H9 (cell line): ENCODE data around the gene CC2D2A. TPM values are rescaled to one million over a fixed set of nuclear protein-coding genes. Genes with fewer than 3 reads are reported as not detected.

Experiments used
- DNase-seq: peaks from one replicate; pipeline ENCODE4 v3.0.0-alpha.2; 2017
- H2AFZ ChIP-seq: one replicate; pipeline ENCODE4 v1.6.1; 2013; ENCODE audit warnings: mild to moderate bottlenecking, low read length, control low read depth, moderate library complexity
- H2AK5ac ChIP-seq: 2 replicates; pipeline ENCODE4 v1.6.1; 2013; ENCODE audit warnings: low read length, control low read depth, mixed read lengths; ENCODE audit not compliant: insufficient read length
- H2BK120ac ChIP-seq: one replicate; pipeline ENCODE4 v1.6.1; 2013; ENCODE audit warnings: low read depth, mild to moderate bottlenecking, low read length, control low read depth, inconsistent platforms; ENCODE audit not compliant: poor library complexity, severe bottlenecking
- H2BK12ac ChIP-seq: 2 replicates; pipeline ENCODE4 v1.6.1; 2013; ENCODE audit warnings: low read length, control low read depth, mixed read lengths, low read depth; ENCODE audit not compliant: insufficient read length
- H2BK15ac ChIP-seq: 2 replicates; pipeline ENCODE4 v1.6.1; 2013; ENCODE audit warnings: low read depth, low read length, control low read depth
- H2BK20ac ChIP-seq: one replicate; pipeline ENCODE4 v1.6.1; 2013; ENCODE audit warnings: low read depth, mild to moderate bottlenecking, low read length, control low read depth, inconsistent platforms; ENCODE audit not compliant: poor library complexity, severe bottlenecking
- H2BK5ac ChIP-seq: 2 replicates; pipeline ENCODE4 v1.6.1; 2013; ENCODE audit warnings: low read length, control low read depth, mixed read lengths; ENCODE audit not compliant: insufficient read length
- H3K14ac ChIP-seq: 2 replicates; pipeline ENCODE4 v1.6.1; 2013; ENCODE audit warnings: low read length, control low read depth; ENCODE audit not compliant: insufficient read depth
- H3K18ac ChIP-seq: 2 replicates; pipeline ENCODE4 v1.6.1; 2013; ENCODE audit warnings: low read depth, mild to moderate bottlenecking, mixed read lengths, low read length, control low read depth; ENCODE audit not compliant: insufficient read length
- H3K23ac ChIP-seq: 2 replicates; pipeline ENCODE4 v1.6.1; 2013; ENCODE audit warnings: low read length, control low read depth, mixed read lengths, low read depth; ENCODE audit not compliant: insufficient read length
- H3K23me2 ChIP-seq: 2 replicates; pipeline ENCODE4 v1.6.1; 2013; ENCODE audit warnings: low read depth, mild to moderate bottlenecking, mixed read lengths, low read length, control low read depth; ENCODE audit not compliant: insufficient read length, poor library complexity, severe bottlenecking
- H3K27ac ChIP-seq: 2 replicates; pipeline ENCODE4 v1.5.1; 2013; ENCODE audit warnings: low read length, control low read depth, mixed read lengths, low read depth; ENCODE audit not compliant: insufficient read length
- H3K27me3 ChIP-seq: 2 replicates; pipeline ENCODE4 v1.6.1; 2013; ENCODE audit warnings: low read length, control low read depth, inconsistent platforms; ENCODE audit not compliant: insufficient read depth
- H3K4ac ChIP-seq: 2 replicates; pipeline ENCODE4 v1.6.1; 2013; ENCODE audit warnings: low read depth, mild to moderate bottlenecking, control low read depth, inconsistent platforms, low read length, moderate library complexity
- H3K4me1 ChIP-seq: 2 replicates; pipeline ENCODE4 v1.6.1; 2013; ENCODE audit warnings: low read length, control low read depth, inconsistent platforms; ENCODE audit not compliant: insufficient read depth
- H3K4me2 ChIP-seq: 2 replicates; pipeline ENCODE4 v1.6.1; 2013; ENCODE audit warnings: low read length, control low read depth, mixed read lengths; ENCODE audit not compliant: insufficient read length, insufficient read depth
- H3K56ac ChIP-seq: 2 replicates; pipeline ENCODE4 v1.6.1; 2013; ENCODE audit warnings: low read depth, mild to moderate bottlenecking, mixed read lengths, low read length, control low read depth; ENCODE audit not compliant: insufficient read length
- H3K79me1 ChIP-seq: 2 replicates; pipeline ENCODE4 v1.6.1; 2013; ENCODE audit warnings: low read depth, mild to moderate bottlenecking, moderate library complexity, low read length, control low read depth, inconsistent platforms; ENCODE audit not compliant: insufficient read depth, poor library complexity, severe bottlenecking
- H3K79me2 ChIP-seq: 2 replicates; pipeline ENCODE4 v1.6.1; 2013; ENCODE audit warnings: low read length, control low read depth, inconsistent platforms; ENCODE audit not compliant: insufficient read depth
- H3K9ac ChIP-seq: 2 replicates; pipeline ENCODE4 v1.6.1; 2013; ENCODE audit warnings: low read length, control low read depth, mixed read lengths; ENCODE audit not compliant: insufficient read length; ENCODE audit errors: extremely low read depth
- H3K9me3 ChIP-seq: one replicate; pipeline ENCODE4 v1.6.1; 2013; ENCODE audit warnings: low read depth, low read length, inconsistent platforms; ENCODE audit not compliant: control insufficient read depth
- H3T11ph ChIP-seq: one replicate; pipeline ENCODE4 v1.6.1; 2013; ENCODE audit warnings: mild to moderate bottlenecking, low read length, control low read depth, inconsistent platforms
- H4K20me1 ChIP-seq: one replicate; pipeline ENCODE4 v1.6.1; 2013; ENCODE audit not compliant: control insufficient read depth, insufficient read length, insufficient read depth
- H4K5ac ChIP-seq: 2 replicates; pipeline ENCODE4 v1.6.1; 2013; ENCODE audit warnings: low read depth, mild to moderate bottlenecking, mixed read lengths, low read length, control low read depth; ENCODE audit not compliant: insufficient read length
- H4K8ac ChIP-seq: replicated peaks from 2 replicates; pipeline ENCODE4 v1.6.1; 2013; ENCODE audit warnings: low read length, control low read depth, mixed read lengths, low read depth; ENCODE audit not compliant: insufficient read length
- H4K91ac ChIP-seq: 2 replicates; pipeline ENCODE4 v1.6.1; 2013; ENCODE audit warnings: low read depth, mild to moderate bottlenecking, moderate library complexity, mixed read lengths, low read length, control low read depth; ENCODE audit not compliant: insufficient read length
- H3K27ac Mint-ChIP-seq, 3 experiments: 2 replicates in 2 of 3; 3 replicates in 1 of 3; pipeline ENCODE4 v1.8.0; 2020 to 2021; ENCODE audit warnings: mixed read lengths in 3 of 3, mild to moderate bottlenecking in 1 of 3, moderate library complexity in 1 of 3
- H3K27me3 Mint-ChIP-seq: 2 replicates; pipeline ENCODE4 v1.8.0; 2021; ENCODE audit warnings: low read depth, mild to moderate bottlenecking, moderate library complexity, mixed read lengths
- H3K36me3 Mint-ChIP-seq, 3 experiments: 2 replicates in 2 of 3; 3 replicates in 1 of 3; pipeline ENCODE4 v1.8.0; 2020 to 2021; ENCODE audit warnings: low read depth in 3 of 3, mixed read lengths in 3 of 3; ENCODE audit not compliant: insufficient read depth in 1 of 3
- H3K4me1 Mint-ChIP-seq, 2 experiments: 2 replicates each; pipeline ENCODE4 v1.8.0; 2020; ENCODE audit warnings: mixed read lengths in 2 of 2
- H3K4me3 Mint-ChIP-seq, 2 experiments: 2 replicates in 1 of 2; 3 replicates in 1 of 2; pipeline ENCODE4 v1.8.0; 2020 to 2021; ENCODE audit warnings: mild to moderate bottlenecking in 2 of 2, mixed read lengths in 2 of 2, moderate library complexity in 1 of 2
- H3K9me3 Mint-ChIP-seq, 2 experiments: 2 replicates in 1 of 2; 3 replicates in 1 of 2; pipeline ENCODE4 v1.8.0; 2020; ENCODE audit warnings: mild to moderate bottlenecking in 2 of 2, mixed read lengths in 2 of 2, moderate library complexity in 1 of 2
- CTCF ChIP-seq: fragments of 200-600 bp; sonication (generic); conservative IDR thresholded peaks from 3 replicates; pipeline ENCODE4 v1.8.0; 2021; ENCODE audit warnings: antibody characterized with exemption, mild to moderate bottlenecking
- WGBS: extraction: QIAGEN DNeasy Blood & Tissue Kit; methylation state at CpG from one replicate; pipeline ENCODE4 v1.1.7; 2013; ENCODE audit warnings: missing lambda C conversion rate, low lambda C conversion rate, mixed read lengths; ENCODE audit not compliant: insufficient read length; ENCODE audit errors: extremely low coverage; 5-methylcytosine and 5-hydroxymethylcytosine counted together
- total RNA-seq: library from RNA; stranded (reverse); gene quantifications from 2 replicates; pipeline ENCODE4 v1.2.1, GENCODE V29; 2021

Gene CC2D2A
- total RNA-seq, 1 experiment from 2014 or later, result 10.4 TPM

GRCh38 chr4:15506464-15506863 is 36.8 kb downstream of the CC2D2A start:
- no CpG with 5 or more reads among the region's 8 CpGs for WGBS
- Histone ChIP-seq H4K5ac (no peak overlapping the region), H3T11ph (no peak overlapping the region), H2BK15ac (no peak overlapping the region), H3K4me1 (peaks cover 2% of the 10 kb centered on the region; the same call in 1 of the 2 replicates), H2BK12ac (no peak overlapping the region), H3K4me2 (no peak overlapping the region), H3K79me1 (no peaks in the 10 kb centered on the region), H4K91ac (no peak overlapping the region), H3K27me3 (no peaks in the 10 kb centered on the region), H2BK120ac (no peak overlapping the region), H3K79me2 (no peaks in the 10 kb centered on the region), H2BK20ac (no peak overlapping the region), H4K20me1 (no peaks in the 10 kb centered on the region), H2AFZ (no peak overlapping the region), H3K23me2 (no peaks in the 10 kb centered on the region), H4K8ac (no peak overlapping the region), H3K56ac (no peak overlapping the region), H3K23ac (no peak overlapping the region), H3K9ac (no peak overlapping the region), H3K9me3 (no peaks in the 10 kb centered on the region), H3K14ac (no peak overlapping the region), H3K27ac (no peak overlapping the region), H2BK5ac (no peak overlapping the region), H2AK5ac (no peak overlapping the region), H3K18ac (no peak overlapping the region), H3K4ac (no peak overlapping the region)
- Mint-ChIP-seq H3K4me3 (no peak overlapping the region), H3K36me3 (peaks cover 2 to 10% (median 9%) of the 10 kb centered on the region in 3 experiments; a peak in 6 of 7 replicates), H3K9me3 (no peaks in the 10 kb centered on the region), H3K4me1 (peaks cover 7 to 13% of the 10 kb centered on the region in 2 experiments), H3K27me3 (no peaks in the 10 kb centered on the region), H3K27ac (no peak overlapping the region)
- DNase-seq, result no peak
- no peak for TF ChIP-seq CTCF
